MM.1S (cell line): ENCODE measurements around the gene STK39.

Experiments used
- DNase-seq: peaks from one replicate; pipeline ENCODE4 v3.0.0-alpha.2; 2015
- H2AFZ ChIP-seq: fragments of 300-600 bp; sonication (generic); 2 replicates; pipeline ENCODE4 v1.6.0; 2016; ENCODE audit warnings: antibody characterized with exemption, low read length
- H3F3A ChIP-seq: fragments of 300-600 bp; sonication (generic); 2 replicates; pipeline ENCODE4 v1.6.1; 2016; ENCODE audit warnings: mild to moderate bottlenecking, antibody characterized with exemption, low read length, moderate library complexity, mixed read lengths; ENCODE audit not compliant: insufficient read depth
- H3K27ac ChIP-seq: fragments of 300-600 bp; sonication (generic); 2 replicates; pipeline ENCODE4 v1.5.1; 2016; ENCODE audit warnings: mild to moderate bottlenecking, low read length
- H3K27me3 ChIP-seq: fragments of 300-600 bp; sonication (generic); replicated peaks from 2 replicates; pipeline ENCODE4 v1.6.0; 2016; ENCODE audit warnings: low read length; ENCODE audit not compliant: insufficient read depth
- H3K36me3 ChIP-seq: fragments of 300-600 bp; sonication (generic); replicated peaks from 2 replicates; pipeline ENCODE4 v1.6.1; 2016; ENCODE audit warnings: mild to moderate bottlenecking, low read length, mixed read lengths; ENCODE audit not compliant: insufficient read depth
- H3K4me1 ChIP-seq: fragments of 300-600 bp; sonication (generic); 2 replicates; pipeline ENCODE4 v1.6.1; 2016; ENCODE audit warnings: low read length, mixed read lengths
- H3K4me2 ChIP-seq: fragments of 300-600 bp; sonication (generic); 2 replicates; pipeline ENCODE4 v1.6.0; 2016; ENCODE audit warnings: low read depth, low read length
- H3K4me3 ChIP-seq: fragments of 300-600 bp; sonication (generic); 2 replicates; pipeline ENCODE4 v1.5.1; 2016; ENCODE audit warnings: low read length, mixed read lengths
- H3K79me2 ChIP-seq: fragments of 300-600 bp; sonication (generic); 2 replicates; pipeline ENCODE4 v1.6.1; 2016; ENCODE audit warnings: mixed run types, low read length, mixed read lengths
- H3K9ac ChIP-seq: fragments of 300-600 bp; sonication (generic); 2 replicates; pipeline ENCODE4 v1.6.1; 2016; ENCODE audit warnings: low read length, mixed read lengths
- H3K9me2 ChIP-seq: fragments of 300-600 bp; sonication (generic); replicated peaks from 2 replicates; pipeline ENCODE4 v1.6.1; 2016; ENCODE audit warnings: mild to moderate bottlenecking, low read length, mixed read lengths; ENCODE audit not compliant: insufficient read depth
- H3K9me3 ChIP-seq: fragments of 300-600 bp; sonication (generic); replicated peaks from 2 replicates; pipeline ENCODE4 v1.6.1; 2016; ENCODE audit warnings: mild to moderate bottlenecking, low read length, mixed read lengths; ENCODE audit not compliant: insufficient read depth
- H4K20me1 ChIP-seq: fragments of 300-600 bp; sonication (generic); 2 replicates; pipeline ENCODE4 v1.6.1; 2016; ENCODE audit warnings: mild to moderate bottlenecking, low read length, moderate library complexity, mixed read lengths; ENCODE audit not compliant: insufficient read depth
- EZH2 ChIP-seq: fragments of 300-600 bp; sonication (generic); optimal IDR thresholded peaks from 2 replicates; pipeline ENCODE3; 2017; ENCODE audit warnings: low read depth, mild to moderate bottlenecking, antibody characterized with exemption, low read length, mixed read lengths
- EZH2phosphoT487 ChIP-seq: fragments of 300-600 bp; sonication (generic); IDR thresholded peaks from 2 replicates; pipeline ENCODE4 v1.6.1; 2018; ENCODE audit warnings: antibody characterized with exemption, low read length
- TF ChIP-seq, protein P1 (sequence below): fragments of 300-600 bp; sonication (generic); IDR thresholded peaks from 2 replicates; pipeline ENCODE4 v1.5.1; 2016; ENCODE audit warnings: antibody characterized with exemption, low read length, mixed read lengths

STK39 gene

DNA sequence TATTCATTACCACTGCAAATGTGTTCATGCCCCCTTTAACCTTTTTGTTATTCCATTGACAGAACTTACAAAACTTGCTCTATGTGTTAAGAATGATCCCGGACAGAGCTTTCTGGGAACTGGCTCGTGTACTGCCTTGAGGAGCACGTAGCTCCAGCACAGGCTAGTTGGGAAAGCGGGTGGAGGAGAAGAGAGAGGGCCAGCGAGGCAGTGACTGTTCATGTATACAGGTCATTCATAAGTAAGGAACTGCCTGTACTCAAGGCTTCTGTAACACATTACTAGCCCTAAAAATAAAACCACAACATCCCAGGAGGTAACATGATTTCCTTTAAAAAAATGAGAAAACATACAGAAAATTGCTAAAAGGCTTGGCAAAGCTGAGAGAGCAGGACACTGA lies 109.0 kb downstream of the STK39 start:
- Histone ChIP-seq H3K36me3 (no peaks in the 10 kb centered on the region), H3K4me1 (no peaks in the 10 kb centered on the region), H3K79me2 (no peaks in the 10 kb centered on the region), H4K20me1 (no peaks in the 10 kb centered on the region), H3K4me2 (no peak overlapping the region), H2AFZ (no peak overlapping the region), H3K9ac (no peak overlapping the region), H3K27ac (no peak overlapping the region), H3F3A (no peaks in the 10 kb centered on the region), H3K27me3 (no peaks in the 10 kb centered on the region), H3K9me2 (no peaks in the 10 kb centered on the region), H3K4me3 (no peak overlapping the region), H3K9me3 (no peaks in the 10 kb centered on the region)
- DNase-seq = no peak
- TF ChIP-seq EZH2phosphoT487 = no peak
- TF ChIP-seq EZH2 = no peak

DNA sequence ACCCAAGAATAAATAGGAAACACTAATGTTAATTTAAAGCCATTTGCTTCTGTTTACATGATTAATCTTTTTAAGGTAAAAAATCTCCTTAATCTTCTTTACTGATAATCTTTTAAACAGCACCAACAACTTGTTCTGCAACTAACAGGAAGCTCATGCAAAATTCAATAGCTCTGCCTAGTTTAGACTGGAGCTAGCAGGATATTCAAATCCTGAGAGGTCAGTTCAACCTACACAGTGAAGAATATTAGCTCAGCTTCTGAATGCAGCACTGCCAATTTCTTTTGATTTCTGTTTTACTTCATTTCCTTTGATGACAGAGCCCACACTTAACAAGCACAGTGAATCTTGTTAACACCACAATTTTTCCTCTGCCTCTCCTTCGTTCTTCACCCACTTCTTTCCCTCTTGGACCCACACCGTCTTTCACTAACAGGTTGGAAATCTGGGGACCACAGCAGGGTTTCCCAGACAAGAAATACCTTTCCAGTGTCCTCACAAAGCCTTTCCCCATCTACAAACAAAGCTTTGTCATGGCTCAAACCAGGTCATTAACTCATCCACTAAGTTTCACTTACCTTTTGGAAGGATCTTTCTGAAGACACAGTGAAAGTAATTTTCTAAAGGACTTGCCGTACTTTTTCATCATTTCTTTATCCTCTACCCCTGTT lies 109.8 kb downstream of the STK39 start:
- TF ChIP-seq EZH2 (no peak), EZH2phosphoT487 (no peak)
- TF ChIP-seq, protein P1, sequence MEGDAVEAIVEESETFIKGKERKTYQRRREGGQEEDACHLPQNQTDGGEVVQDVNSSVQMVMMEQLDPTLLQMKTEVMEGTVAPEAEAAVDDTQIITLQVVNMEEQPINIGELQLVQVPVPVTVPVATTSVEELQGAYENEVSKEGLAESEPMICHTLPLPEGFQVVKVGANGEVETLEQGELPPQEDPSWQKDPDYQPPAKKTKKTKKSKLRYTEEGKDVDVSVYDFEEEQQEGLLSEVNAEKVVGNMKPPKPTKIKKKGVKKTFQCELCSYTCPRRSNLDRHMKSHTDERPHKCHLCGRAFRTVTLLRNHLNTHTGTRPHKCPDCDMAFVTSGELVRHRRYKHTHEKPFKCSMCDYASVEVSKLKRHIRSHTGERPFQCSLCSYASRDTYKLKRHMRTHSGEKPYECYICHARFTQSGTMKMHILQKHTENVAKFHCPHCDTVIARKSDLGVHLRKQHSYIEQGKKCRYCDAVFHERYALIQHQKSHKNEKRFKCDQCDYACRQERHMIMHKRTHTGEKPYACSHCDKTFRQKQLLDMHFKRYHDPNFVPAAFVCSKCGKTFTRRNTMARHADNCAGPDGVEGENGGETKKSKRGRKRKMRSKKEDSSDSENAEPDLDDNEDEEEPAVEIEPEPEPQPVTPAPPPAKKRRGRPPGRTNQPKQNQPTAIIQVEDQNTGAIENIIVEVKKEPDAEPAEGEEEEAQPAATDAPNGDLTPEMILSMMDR = no peak
- Histone ChIP-seq H3F3A (no peaks in the 10 kb centered on the region), H3K9me2 (no peaks in the 10 kb centered on the region), H3K9ac (no peak overlapping the region), H3K36me3 (no peaks in the 10 kb centered on the region), H2AFZ (no peak overlapping the region), H3K4me3 (no peak overlapping the region), H3K27ac (no peak overlapping the region), H3K9me3 (no peaks in the 10 kb centered on the region), H3K4me2 (no peak overlapping the region), H3K79me2 (no peaks in the 10 kb centered on the region), H3K4me1 (no peaks in the 10 kb centered on the region), H4K20me1 (no peaks in the 10 kb centered on the region), H3K27me3 (no peaks in the 10 kb centered on the region)
- DNase-seq = no peak

DNA sequence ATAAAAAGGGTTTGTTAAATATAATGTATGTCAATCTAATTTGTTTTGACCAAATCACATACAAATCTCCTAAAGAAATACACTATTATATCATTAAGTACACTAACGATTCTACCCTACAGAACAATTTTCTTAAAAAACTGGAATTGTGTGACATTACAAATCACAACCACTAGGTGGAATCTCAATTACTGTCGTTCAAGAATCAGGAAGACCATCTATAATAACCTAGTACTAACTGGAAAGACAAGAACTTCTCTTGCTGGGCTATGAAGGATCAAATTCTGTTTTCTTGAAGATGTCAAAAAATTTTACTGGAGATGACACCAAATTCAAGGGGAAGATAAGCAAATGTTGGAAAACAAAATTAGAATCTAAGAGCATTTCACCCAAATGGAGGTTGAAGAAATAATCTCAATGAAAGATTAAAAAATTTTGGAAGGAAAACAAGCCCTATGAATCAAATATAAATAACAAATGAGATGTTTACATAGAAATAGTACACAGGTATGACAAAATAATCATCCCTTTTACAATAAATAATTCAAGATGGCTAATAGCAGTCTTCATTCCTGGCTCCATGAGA lies 110.9 kb downstream of the STK39 start:
- H3F3A ChIP-seq = no peaks in the 10 kb centered on the region
- H3K4me3 ChIP-seq = no peak overlapping the region
- peak; percentile 46 for DNase-seq
- no peaks in the 10 kb centered on the region for H3K4me1 ChIP-seq
- no peaks in the 10 kb centered on the region for H3K9me3 ChIP-seq
- TF ChIP-seq, protein P1 = peak; percentile 55
- no peak for TF ChIP-seq EZH2
- no peaks in the 10 kb centered on the region for H4K20me1 ChIP-seq
- H3K9ac ChIP-seq = no peak overlapping the region
- H3K27me3 ChIP-seq = no peaks in the 10 kb centered on the region
- H3K79me2 ChIP-seq = no peaks in the 10 kb centered on the region
- H3K27ac ChIP-seq = no peak overlapping the region
- H3K36me3 ChIP-seq = no peaks in the 10 kb centered on the region
- no peak overlapping the region for H2AFZ ChIP-seq
- no peak overlapping the region for H3K4me2 ChIP-seq
- no peaks in the 10 kb centered on the region for H3K9me2 ChIP-seq

DNA sequence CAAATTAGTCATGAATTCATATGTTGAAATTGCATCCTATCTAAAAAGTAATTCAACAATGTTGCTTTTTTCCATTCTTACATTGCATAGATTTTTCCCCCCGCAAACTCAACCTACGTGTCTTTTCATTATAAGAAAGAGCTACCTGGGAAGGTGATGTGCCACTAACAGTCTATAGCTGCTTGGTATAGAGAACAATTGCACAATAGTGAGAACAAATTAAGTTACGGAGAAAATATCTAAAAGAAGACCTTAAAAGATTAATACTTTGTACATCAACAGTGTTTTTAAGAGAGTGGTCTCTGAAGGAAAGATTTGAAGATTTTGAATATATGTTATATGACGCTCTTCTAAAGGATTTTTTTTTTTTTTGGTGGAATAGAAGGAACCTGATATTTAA lies 111.8 kb downstream of the STK39 start:
- no peaks in the 10 kb centered on the region for H3K9me2 ChIP-seq
- no peak overlapping the region for H3K9ac ChIP-seq
- no peak overlapping the region for H3K4me2 ChIP-seq
- H3K36me3 ChIP-seq = no peaks in the 10 kb centered on the region
- TF ChIP-seq EZH2 (no peak), EZH2phosphoT487 (no peak)
- TF ChIP-seq, protein P1 = no peak
- H3F3A ChIP-seq = no peaks in the 10 kb centered on the region
- H2AFZ ChIP-seq = no peak overlapping the region
- H3K27ac ChIP-seq = no peak overlapping the region
- H4K20me1 ChIP-seq = no peaks in the 10 kb centered on the region
- no peaks in the 10 kb centered on the region for H3K27me3 ChIP-seq
- DNase-seq = no peak
- no peak overlapping the region for H3K4me3 ChIP-seq
- H3K4me1 ChIP-seq = no peaks in the 10 kb centered on the region
- H3K9me3 ChIP-seq = no peaks in the 10 kb centered on the region
- H3K79me2 ChIP-seq = no peaks in the 10 kb centered on the region
